ENCODE data around the gene MINDY4B.

Gene MINDY4B

DNA sequence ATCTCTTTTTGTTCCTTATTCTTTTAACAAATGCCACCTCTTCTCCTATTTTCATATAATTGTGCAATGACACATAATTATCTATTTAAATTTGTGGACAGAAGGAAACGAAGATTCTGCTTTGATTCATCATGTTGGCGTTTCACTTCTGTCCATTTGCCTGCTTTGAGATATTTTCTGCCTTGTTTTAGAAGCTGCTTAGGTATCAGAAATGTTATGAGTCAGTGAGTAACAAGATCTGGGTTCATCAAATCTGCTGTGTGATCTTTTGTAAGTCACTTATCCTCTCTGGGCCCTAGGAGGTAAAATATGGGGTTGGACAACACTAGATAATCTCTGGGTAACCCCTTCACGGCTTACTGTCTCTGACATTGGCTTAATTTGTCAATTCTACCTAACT is 7.3 kb upstream of the MINDY4B start (continued):
- no peak for TF ChIP-seq ZNF76 (tag by site-specific recombination; IDR thresholded peaks at IDR 0.05; ENCODE audit: borderline replicate concordance, low read depth)

DNA sequence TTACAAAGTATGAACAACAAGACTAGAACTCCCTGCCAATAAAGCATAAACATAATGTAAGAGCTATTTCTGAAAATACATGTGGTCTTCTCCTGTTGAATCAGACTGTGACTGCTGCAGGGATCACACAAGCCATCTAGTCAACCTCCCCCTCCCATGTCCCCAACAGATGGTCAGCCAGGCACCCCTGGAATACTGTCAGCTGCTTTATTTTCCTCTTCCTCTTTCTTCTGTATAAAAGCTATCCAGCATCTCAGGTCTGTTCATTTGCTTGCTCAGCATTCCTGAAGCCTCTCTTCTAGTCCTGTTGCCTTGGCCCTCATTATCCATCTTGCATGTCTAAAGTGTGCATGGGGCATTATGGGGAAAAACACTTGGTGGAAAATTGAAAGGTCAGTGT is 6.5 kb upstream of the MINDY4B start:
- no peak for TF ChIP-seq ZNF19 (tag by site-specific recombination; IDR thresholded peaks at IDR 0.05; ENCODE audit: low read depth)
- TF ChIP-seq, protein P1, sequence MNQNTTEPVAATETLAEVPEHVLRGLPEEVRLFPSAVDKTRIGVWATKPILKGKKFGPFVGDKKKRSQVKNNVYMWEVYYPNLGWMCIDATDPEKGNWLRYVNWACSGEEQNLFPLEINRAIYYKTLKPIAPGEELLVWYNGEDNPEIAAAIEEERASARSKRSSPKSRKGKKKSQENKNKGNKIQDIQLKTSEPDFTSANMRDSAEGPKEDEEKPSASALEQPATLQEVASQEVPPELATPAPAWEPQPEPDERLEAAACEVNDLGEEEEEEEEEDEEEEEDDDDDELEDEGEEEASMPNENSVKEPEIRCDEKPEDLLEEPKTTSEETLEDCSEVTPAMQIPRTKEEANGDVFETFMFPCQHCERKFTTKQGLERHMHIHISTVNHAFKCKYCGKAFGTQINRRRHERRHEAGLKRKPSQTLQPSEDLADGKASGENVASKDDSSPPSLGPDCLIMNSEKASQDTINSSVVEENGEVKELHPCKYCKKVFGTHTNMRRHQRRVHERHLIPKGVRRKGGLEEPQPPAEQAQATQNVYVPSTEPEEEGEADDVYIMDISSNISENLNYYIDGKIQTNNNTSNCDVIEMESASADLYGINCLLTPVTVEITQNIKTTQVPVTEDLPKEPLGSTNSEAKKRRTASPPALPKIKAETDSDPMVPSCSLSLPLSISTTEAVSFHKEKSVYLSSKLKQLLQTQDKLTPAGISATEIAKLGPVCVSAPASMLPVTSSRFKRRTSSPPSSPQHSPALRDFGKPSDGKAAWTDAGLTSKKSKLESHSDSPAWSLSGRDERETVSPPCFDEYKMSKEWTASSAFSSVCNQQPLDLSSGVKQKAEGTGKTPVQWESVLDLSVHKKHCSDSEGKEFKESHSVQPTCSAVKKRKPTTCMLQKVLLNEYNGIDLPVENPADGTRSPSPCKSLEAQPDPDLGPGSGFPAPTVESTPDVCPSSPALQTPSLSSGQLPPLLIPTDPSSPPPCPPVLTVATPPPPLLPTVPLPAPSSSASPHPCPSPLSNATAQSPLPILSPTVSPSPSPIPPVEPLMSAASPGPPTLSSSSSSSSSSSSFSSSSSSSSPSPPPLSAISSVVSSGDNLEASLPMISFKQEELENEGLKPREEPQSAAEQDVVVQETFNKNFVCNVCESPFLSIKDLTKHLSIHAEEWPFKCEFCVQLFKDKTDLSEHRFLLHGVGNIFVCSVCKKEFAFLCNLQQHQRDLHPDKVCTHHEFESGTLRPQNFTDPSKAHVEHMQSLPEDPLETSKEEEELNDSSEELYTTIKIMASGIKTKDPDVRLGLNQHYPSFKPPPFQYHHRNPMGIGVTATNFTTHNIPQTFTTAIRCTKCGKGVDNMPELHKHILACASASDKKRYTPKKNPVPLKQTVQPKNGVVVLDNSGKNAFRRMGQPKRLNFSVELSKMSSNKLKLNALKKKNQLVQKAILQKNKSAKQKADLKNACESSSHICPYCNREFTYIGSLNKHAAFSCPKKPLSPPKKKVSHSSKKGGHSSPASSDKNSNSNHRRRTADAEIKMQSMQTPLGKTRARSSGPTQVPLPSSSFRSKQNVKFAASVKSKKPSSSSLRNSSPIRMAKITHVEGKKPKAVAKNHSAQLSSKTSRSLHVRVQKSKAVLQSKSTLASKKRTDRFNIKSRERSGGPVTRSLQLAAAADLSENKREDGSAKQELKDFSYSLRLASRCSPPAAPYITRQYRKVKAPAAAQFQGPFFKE (tag by site-specific recombination; IDR thresholded peaks at IDR 0.05; ENCODE audit: borderline replicate concordance), result no peak
- TF ChIP-seq ZNF174 (tag by site-specific recombination; IDR thresholded peaks at IDR 0.05), result no peak
- no peak for TF ChIP-seq GLI4 (tag by site-specific recombination; IDR thresholded peaks at IDR 0.05)
- TF ChIP-seq, protein P2, sequence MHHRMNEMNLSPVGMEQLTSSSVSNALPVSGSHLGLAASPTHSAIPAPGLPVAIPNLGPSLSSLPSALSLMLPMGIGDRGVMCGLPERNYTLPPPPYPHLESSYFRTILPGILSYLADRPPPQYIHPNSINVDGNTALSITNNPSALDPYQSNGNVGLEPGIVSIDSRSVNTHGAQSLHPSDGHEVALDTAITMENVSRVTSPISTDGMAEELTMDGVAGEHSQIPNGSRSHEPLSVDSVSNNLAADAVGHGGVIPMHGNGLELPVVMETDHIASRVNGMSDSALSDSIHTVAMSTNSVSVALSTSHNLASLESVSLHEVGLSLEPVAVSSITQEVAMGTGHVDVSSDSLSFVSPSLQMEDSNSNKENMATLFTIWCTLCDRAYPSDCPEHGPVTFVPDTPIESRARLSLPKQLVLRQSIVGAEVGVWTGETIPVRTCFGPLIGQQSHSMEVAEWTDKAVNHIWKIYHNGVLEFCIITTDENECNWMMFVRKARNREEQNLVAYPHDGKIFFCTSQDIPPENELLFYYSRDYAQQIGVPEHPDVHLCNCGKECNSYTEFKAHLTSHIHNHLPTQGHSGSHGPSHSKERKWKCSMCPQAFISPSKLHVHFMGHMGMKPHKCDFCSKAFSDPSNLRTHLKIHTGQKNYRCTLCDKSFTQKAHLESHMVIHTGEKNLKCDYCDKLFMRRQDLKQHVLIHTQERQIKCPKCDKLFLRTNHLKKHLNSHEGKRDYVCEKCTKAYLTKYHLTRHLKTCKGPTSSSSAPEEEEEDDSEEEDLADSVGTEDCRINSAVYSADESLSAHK (tag by site-specific recombination; IDR thresholded peaks at IDR 0.05), result no peak
- TF ChIP-seq ZNF785 (tag by site-specific recombination; IDR thresholded peaks at IDR 0.05), result no peak
- TF ChIP-seq ZBTB20 (tag by site-specific recombination; IDR thresholded peaks at IDR 0.05), result no peak
- no peak for TF ChIP-seq TRIM28 (IDR thresholded peaks at IDR 0.05; ENCODE audit: borderline replicate concordance, low read length)
- no peak for TF ChIP-seq SCRT2 (tag by site-specific recombination; IDR thresholded peaks at IDR 0.05)
- TF ChIP-seq ZBTB8A (tag by site-specific recombination; IDR thresholded peaks at IDR 0.05), result no peak
- no peak for TF ChIP-seq ZNF791 (tag by site-specific recombination; IDR thresholded peaks at IDR 0.05)
- TF ChIP-seq ZNF76 (tag by site-specific recombination; IDR thresholded peaks at IDR 0.05; ENCODE audit: borderline replicate concordance, low read depth), result no peak
- TF ChIP-seq, protein P3, sequence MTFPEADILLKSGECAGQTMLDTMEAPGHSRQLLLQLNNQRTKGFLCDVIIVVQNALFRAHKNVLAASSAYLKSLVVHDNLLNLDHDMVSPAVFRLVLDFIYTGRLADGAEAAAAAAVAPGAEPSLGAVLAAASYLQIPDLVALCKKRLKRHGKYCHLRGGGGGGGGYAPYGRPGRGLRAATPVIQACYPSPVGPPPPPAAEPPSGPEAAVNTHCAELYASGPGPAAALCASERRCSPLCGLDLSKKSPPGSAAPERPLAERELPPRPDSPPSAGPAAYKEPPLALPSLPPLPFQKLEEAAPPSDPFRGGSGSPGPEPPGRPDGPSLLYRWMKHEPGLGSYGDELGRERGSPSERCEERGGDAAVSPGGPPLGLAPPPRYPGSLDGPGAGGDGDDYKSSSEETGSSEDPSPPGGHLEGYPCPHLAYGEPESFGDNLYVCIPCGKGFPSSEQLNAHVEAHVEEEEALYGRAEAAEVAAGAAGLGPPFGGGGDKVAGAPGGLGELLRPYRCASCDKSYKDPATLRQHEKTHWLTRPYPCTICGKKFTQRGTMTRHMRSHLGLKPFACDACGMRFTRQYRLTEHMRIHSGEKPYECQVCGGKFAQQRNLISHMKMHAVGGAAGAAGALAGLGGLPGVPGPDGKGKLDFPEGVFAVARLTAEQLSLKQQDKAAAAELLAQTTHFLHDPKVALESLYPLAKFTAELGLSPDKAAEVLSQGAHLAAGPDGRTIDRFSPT (tag by site-specific recombination; IDR thresholded peaks at IDR 0.05), result no peak
- TF ChIP-seq ZNF664 (tag by site-specific recombination; IDR thresholded peaks at IDR 0.05), result no peak
- TF ChIP-seq, protein P4, sequence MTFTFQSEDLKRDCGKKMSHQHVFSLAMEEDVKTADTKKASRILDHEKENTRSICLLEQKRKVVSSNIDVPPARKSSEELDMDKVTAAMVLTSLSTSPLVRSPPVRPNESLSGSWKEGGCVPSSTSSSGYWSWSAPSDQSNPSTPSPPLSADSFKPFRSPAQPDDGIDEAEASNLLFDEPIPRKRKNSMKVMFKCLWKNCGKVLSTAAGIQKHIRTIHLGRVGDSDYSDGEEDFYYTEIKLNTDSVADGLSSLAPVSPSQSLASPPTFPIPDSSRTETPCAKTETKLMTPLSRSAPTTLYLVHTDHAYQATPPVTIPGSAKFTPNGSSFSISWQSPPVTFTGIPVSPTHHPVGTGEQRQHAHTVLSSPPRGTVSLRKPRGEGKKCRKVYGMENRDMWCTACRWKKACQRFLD (tag by site-specific recombination; IDR thresholded peaks at IDR 0.05), result no peak
- TF ChIP-seq, protein P5, sequence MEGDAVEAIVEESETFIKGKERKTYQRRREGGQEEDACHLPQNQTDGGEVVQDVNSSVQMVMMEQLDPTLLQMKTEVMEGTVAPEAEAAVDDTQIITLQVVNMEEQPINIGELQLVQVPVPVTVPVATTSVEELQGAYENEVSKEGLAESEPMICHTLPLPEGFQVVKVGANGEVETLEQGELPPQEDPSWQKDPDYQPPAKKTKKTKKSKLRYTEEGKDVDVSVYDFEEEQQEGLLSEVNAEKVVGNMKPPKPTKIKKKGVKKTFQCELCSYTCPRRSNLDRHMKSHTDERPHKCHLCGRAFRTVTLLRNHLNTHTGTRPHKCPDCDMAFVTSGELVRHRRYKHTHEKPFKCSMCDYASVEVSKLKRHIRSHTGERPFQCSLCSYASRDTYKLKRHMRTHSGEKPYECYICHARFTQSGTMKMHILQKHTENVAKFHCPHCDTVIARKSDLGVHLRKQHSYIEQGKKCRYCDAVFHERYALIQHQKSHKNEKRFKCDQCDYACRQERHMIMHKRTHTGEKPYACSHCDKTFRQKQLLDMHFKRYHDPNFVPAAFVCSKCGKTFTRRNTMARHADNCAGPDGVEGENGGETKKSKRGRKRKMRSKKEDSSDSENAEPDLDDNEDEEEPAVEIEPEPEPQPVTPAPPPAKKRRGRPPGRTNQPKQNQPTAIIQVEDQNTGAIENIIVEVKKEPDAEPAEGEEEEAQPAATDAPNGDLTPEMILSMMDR (tag by site-specific recombination; IDR thresholded peaks at IDR 0.05), result no peak

More for the DNA sequence above, 6.5 kb upstream of the MINDY4B start:
- POLR2A ChIA-PET, result no interaction called here
- H3K36me3 ChIP-seq (ENCODE audit: control insufficient read depth in 2 of 2, insufficient read depth in 1 of 2, low read length in 2 of 2), result no peaks in the 10 kb centered on the region
- no peak overlapping the region for H3K4me3 ChIP-seq (ENCODE audit: low read depth, low read length)
- H3K9me3 ChIP-seq (ENCODE audit: control insufficient read depth, insufficient read depth, low read depth, low read length), result no peaks in the 10 kb centered on the region
- H3K4me1 ChIP-seq (ENCODE audit: control insufficient read depth, insufficient read depth, low read length), result no peaks in the 10 kb centered on the region
- CTCF ChIA-PET, result no interaction called here
- no peak overlapping the region for H3K27ac ChIP-seq (ENCODE audit: extremely low read depth, low read depth, low read length)
